Fibroblast of villous mesenchyme (primary cell): ENCODE data around the gene IL31. TPM values are rescaled to one million over a fixed set of nuclear protein-coding genes. Genes with fewer than 3 reads are reported as not detected.

Source experiments
- DNase-seq: peaks from one replicate; pipeline ENCODE4 v3.0.0-alpha.2; 2010; ENCODE audit warnings: low read depth
- H3K4me3 ChIP-seq: 2 replicates; pipeline ENCODE4 v1.5.1; 2011; ENCODE audit warnings: low read depth, mild to moderate bottlenecking, low read length
- total RNA-seq: library from RNA; depleted of rRNA; stranded (reverse); fragments of >200 nt; gene quantifications from 2 replicates; pipeline ENCODE4 v1.2.3, GENCODE V29; 2012
- TF ChIP-seq, protein P1 (sequence below): IDR thresholded peaks from 2 replicates; pipeline ENCODE4 v1.5.1; 2012; ENCODE audit warnings: low read depth, mild to moderate bottlenecking, low read length; ENCODE audit not compliant: insufficient read depth

IL31 gene
- total RNA-seq, 1 donor = not detected

DNA sequence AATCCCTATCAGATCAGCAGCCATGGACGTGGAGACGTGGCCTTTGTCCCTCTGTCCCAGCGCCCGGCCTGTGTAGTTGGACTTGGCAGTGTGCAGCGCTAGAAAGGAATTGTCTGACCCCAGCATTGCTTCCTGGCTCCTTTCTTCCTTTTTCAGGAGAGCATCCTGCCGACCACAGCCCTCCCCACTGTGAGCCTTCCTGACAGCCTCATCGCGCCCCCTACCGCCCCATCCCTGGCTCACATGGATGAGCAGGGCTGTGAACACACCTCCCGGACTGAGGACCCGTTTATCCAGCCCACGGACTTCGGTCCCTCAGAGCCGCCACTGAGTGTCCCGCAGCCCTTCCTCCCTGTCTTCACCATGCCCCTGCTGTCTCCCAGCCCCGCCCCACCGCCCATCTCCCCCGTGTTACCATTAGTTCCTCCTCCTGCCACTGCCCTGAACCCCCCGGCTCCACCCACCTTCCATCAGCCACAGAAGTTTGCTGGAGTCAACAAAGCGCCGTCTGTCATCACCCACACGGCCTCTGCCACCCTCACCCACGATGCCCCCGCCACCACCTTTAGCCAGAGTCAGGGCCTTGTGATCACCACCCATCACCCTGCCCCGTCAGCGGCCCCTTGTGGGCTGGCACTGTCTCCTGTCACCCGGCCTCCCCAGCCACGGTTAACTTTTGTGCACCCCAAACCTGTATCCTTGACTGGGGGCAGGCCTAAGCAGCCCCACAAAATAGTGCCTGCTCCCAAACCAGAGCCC, 40.6 kb downstream of the IL31 start:
- DNase-seq = no peak
- H3K4me3 ChIP-seq = no peak overlapping the region
- TF ChIP-seq, protein P1, sequence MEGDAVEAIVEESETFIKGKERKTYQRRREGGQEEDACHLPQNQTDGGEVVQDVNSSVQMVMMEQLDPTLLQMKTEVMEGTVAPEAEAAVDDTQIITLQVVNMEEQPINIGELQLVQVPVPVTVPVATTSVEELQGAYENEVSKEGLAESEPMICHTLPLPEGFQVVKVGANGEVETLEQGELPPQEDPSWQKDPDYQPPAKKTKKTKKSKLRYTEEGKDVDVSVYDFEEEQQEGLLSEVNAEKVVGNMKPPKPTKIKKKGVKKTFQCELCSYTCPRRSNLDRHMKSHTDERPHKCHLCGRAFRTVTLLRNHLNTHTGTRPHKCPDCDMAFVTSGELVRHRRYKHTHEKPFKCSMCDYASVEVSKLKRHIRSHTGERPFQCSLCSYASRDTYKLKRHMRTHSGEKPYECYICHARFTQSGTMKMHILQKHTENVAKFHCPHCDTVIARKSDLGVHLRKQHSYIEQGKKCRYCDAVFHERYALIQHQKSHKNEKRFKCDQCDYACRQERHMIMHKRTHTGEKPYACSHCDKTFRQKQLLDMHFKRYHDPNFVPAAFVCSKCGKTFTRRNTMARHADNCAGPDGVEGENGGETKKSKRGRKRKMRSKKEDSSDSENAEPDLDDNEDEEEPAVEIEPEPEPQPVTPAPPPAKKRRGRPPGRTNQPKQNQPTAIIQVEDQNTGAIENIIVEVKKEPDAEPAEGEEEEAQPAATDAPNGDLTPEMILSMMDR = no peak

- H3K4me3 ChIP-seq = no peak overlapping the region
- DNase-seq = no peak
- TF ChIP-seq, protein P1 = no peak
These were observed 43.9 kb downstream of the IL31 start for GRCh38 chr12:122130150-122130549.

- no peak for DNase-seq
- TF ChIP-seq, protein P1 = no peak
These were observed 44.9 kb downstream of the IL31 start for GRCh38 chr12:122129131-122129530.

DNA sequence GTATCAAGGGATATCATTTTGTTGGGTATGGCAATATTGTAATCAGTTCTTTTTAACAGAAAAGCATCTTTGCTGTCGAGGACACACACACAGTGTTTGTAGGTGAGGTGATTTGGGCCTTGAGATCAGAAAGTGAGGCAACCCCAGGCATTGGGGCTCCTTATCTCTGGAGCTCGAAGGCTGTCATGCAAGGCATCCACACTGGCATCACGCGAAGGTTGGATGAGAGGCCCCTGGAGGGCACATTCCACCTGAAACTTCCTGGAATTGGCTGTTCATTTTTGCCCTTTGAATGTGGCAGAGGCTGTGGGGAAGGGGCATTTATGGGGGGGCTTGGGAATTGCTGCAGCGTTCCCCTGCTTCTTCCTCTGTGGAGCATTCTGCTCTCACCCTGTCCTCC, 45.5 kb downstream of the IL31 start:
- TF ChIP-seq, protein P1 = no peak
- H3K4me3 ChIP-seq = no peak overlapping the region
- no peak for DNase-seq

More at GRCh38 chr12:122129131-122129530, 44.9 kb downstream of the IL31 start:
- H3K4me3 ChIP-seq = no peak overlapping the region

DNA sequence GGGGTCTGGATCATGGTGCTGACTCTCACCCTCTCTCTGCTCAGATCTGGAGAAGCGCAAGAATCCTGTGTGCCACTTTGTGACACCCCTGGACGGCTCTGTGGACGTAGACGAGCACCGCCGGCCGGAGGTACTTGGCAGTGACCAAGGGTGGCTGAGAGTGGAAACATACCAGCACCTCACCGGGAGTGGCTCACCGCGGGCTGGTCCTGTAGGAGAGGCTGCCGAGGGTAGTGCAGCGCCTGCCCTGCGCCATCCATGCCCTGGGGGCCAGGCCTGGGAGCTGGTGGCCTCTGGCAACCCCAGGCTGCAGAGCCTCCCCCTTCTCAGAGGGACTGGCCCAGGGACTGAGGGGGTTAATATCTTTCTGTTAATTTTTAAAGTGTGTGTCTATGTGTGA, 46.2 kb downstream of the IL31 start:
- no peak for DNase-seq
- TF ChIP-seq, protein P1 = no peak
- H3K4me3 ChIP-seq = no peak overlapping the region

- TF ChIP-seq, protein P1 = no peak
- no peak for DNase-seq
- no peak overlapping the region for H3K4me3 ChIP-seq
These were observed 47.1 kb downstream of the IL31 start for GRCh38 chr12:122126713-122127597.
